Liver (tissue), 5 donors: ENCODE measurements around the gene HYAL4. TPM values are rescaled to one million over a fixed set of nuclear protein-coding genes. Genes with fewer than 3 reads are reported as not detected.

ENCODE experiments used
- CTCF ChIP-seq: fragments of 150-350 bp; IDR thresholded peaks from 2 replicates; pipeline ENCODE4 v1.5.1; 2017; ENCODE audit warnings: improper control_type of control experiment, low read depth, low read length; ENCODE audit not compliant: missing input control
- REST ChIP-seq: IDR thresholded peaks from 2 replicates; pipeline ENCODE4 v1.6.1; 2016; ENCODE audit warnings: antibody characterized with exemption, mild to moderate bottlenecking
- TAF1 ChIP-seq: conservative IDR thresholded peaks from 2 replicates; pipeline ENCODE4 v1.6.1; 2016; ENCODE audit warnings: antibody characterized with exemption, mild to moderate bottlenecking
- polyA plus RNA-seq, 2 donors: library from polyadenylated mRNA; stranded (reverse) in 1 of 2; unstranded in 1 of 2; fragments of 200-250 nt in 1 of 2; fragments of >200 nt in 1 of 2; fragmentation: Nextera tagmentation in 1 of 2; extraction: Ambion mirVana in 1 of 2; gene quantifications; one replicate each; pipeline versions ENCODE4 v1.2.1 to v1.2.3, GENCODE V29; 2013 to 2015
- total RNA-seq, 2 donors: library from RNA; depleted of rRNA; stranded (reverse); fragments of >200 nt; gene quantifications; one replicate each; pipeline ENCODE4 v1.2.3, GENCODE V29; 2014
- donor health status: healthy.
- donor health status: healthy.
- donor health status: healthy.

HYAL4 gene
- total and polyA plus RNA-seq, 4 donors, result not detected

GRCh38 chr7:123924941-123925340 lies 80.0 kb downstream of the HYAL4 start, which contains the start of gene SPAM1 (continued):
- TF ChIP-seq REST (no peak), CTCF (no peak), TAF1 (no peak)

Other genes with a start within 250 kb of the HYAL4 start
- gene ASB15, start 243.3 kb upstream of the HYAL4 start, total RNA-seq, result not detected
- not detected for gene ASB15, start 243.3 kb upstream of the HYAL4 start, polyA plus RNA-seq
- not detected for gene LMOD2, start 189.3 kb upstream of the HYAL4 start, total RNA-seq
- gene LMOD2, start 189.3 kb upstream of the HYAL4 start, polyA plus RNA-seq, result not detected
- 10 to 100 TPM; 18.2 to 20.7 TPM for gene WASL, start 96.2 kb upstream of the HYAL4 start, total RNA-seq
- 10 to 100 TPM; 12.9 to 18.1 TPM for gene WASL, start 96.2 kb upstream of the HYAL4 start, polyA plus RNA-seq
- not detected for gene SPAM1, start 80.1 kb downstream of the HYAL4 start, total RNA-seq
- gene SPAM1, start 80.1 kb downstream of the HYAL4 start, polyA plus RNA-seq, result not detected
- under 1 TPM in 1 of 2 donors, not detected in 1; 0.23 TPM for gene TMEM229A, start 187.9 kb downstream of the HYAL4 start, total RNA-seq
- not detected for gene TMEM229A, start 187.9 kb downstream of the HYAL4 start, polyA plus RNA-seq